GM23338 (cell line): ENCODE results near the gene NPW. TPM values are rescaled to one million over a fixed set of nuclear protein-coding genes. Genes with fewer than 3 reads are reported as not detected.

Experiments used
- ATAC-seq: fragments of 200-7000 bp; cut with Tn5 transposase; 3 replicates; pipeline ENCODE4 v1.9.1; 2020
- DNase-seq: peaks from one replicate; pipeline ENCODE4 v3.0.0-alpha.2; 2015; ENCODE audit warnings: low spot score
- H2AFZ ChIP-seq: fragments of 200-600 bp; sonication (generic); 2 replicates; pipeline ENCODE4 v1.8.0; 2016; ENCODE audit warnings: antibody characterized with exemption, mild to moderate bottlenecking, moderate library complexity
- H3F3A ChIP-seq: fragments of 200-600 bp; sonication (generic); replicated peaks from 2 replicates; pipeline ENCODE4 v1.8.0; 2017; ENCODE audit warnings: antibody characterized with exemption, mixed run types, low read depth
- H3K27ac ChIP-seq: fragments of 200-600 bp; sonication (generic); 2 replicates; pipeline ENCODE4 v1.6.1; 2016; ENCODE audit warnings: low read depth
- H3K27me3 ChIP-seq: fragments of 200-600 bp; sonication (generic); 2 replicates; pipeline ENCODE4 v1.8.0; 2016; ENCODE audit warnings: mild to moderate bottlenecking, mixed run types, moderate library complexity; ENCODE audit not compliant: insufficient read depth
- H3K36me3 ChIP-seq: fragments of 200-600 bp; sonication (generic); 2 replicates; pipeline ENCODE4 v1.8.0; 2016; ENCODE audit warnings: mild to moderate bottlenecking; ENCODE audit not compliant: insufficient read depth
- H3K4me1 ChIP-seq: fragments of 200-600 bp; sonication (generic); 2 replicates; pipeline ENCODE4 v1.8.0; 2016; ENCODE audit warnings: mild to moderate bottlenecking, moderate library complexity; ENCODE audit not compliant: insufficient read depth
- H3K4me2 ChIP-seq: fragments of 200-600 bp; sonication (generic); 2 replicates; pipeline ENCODE4 v1.7.1; 2017; ENCODE audit warnings: mixed run types
- H3K4me3 ChIP-seq: fragments of 200-600 bp; sonication (generic); 2 replicates; pipeline ENCODE4 v1.6.1; 2016; ENCODE audit warnings: mixed run types
- H3K79me2 ChIP-seq: fragments of 200-600 bp; sonication (generic); replicated peaks from 2 replicates; pipeline ENCODE4 v1.8.0; 2017; ENCODE audit warnings: mild to moderate bottlenecking; ENCODE audit not compliant: insufficient read depth
- H3K9me2 ChIP-seq: fragments of 200-600 bp; sonication (generic); 2 replicates; pipeline ENCODE4 v1.8.0; 2017; ENCODE audit not compliant: insufficient read depth
- H4K20me1 ChIP-seq: fragments of 200-600 bp; sonication (generic); replicated peaks from 2 replicates; pipeline ENCODE4 v1.8.0; 2017; ENCODE audit warnings: mild to moderate bottlenecking; ENCODE audit not compliant: insufficient read depth
- H3K27ac Mint-ChIP-seq: 2 replicates; pipeline ENCODE4 v1.8.0; 2020; ENCODE audit warnings: inconsistent platforms, mild to moderate bottlenecking, moderate library complexity, mixed read lengths
- H3K27me3 Mint-ChIP-seq: 3 replicates; pipeline ENCODE4 v1.8.0; 2022; ENCODE audit warnings: low read depth, mild to moderate bottlenecking, moderate library complexity, mixed read lengths, inconsistent platforms; ENCODE audit not compliant: insufficient read depth, poor library complexity
- H3K36me3 Mint-ChIP-seq: 3 replicates; pipeline ENCODE4 v1.8.0; 2021; ENCODE audit warnings: low read depth, mild to moderate bottlenecking, inconsistent platforms, moderate library complexity, mixed read lengths
- H3K4me1 Mint-ChIP-seq: 3 replicates; pipeline ENCODE4 v1.8.0; 2020; ENCODE audit warnings: mild to moderate bottlenecking, inconsistent platforms, mixed read lengths
- H3K4me3 Mint-ChIP-seq: 3 replicates; pipeline ENCODE4 v1.8.0; 2021; ENCODE audit warnings: moderate library complexity, mild to moderate bottlenecking, inconsistent platforms, mixed read lengths
- H3K9me3 Mint-ChIP-seq: 3 replicates; pipeline ENCODE4 v1.8.0; 2020; ENCODE audit warnings: moderate library complexity, mild to moderate bottlenecking, inconsistent platforms, mixed read lengths
- CREB1 ChIP-seq: fragments of 250-450 bp; sonication (Bioruptor Pico); IDR thresholded peaks from 2 replicates; pipeline ENCODE4 v1.5.0; 2020; ENCODE audit warnings: low read depth, mild to moderate bottlenecking, moderate library complexity
- ETS1 ChIP-seq: IDR thresholded peaks from 2 replicates; pipeline ENCODE4 v1.6.1; 2016; ENCODE audit warnings: antibody characterized with exemption
- EZH2 ChIP-seq: fragments of 200-600 bp; sonication (generic); IDR thresholded peaks from one replicate; pipeline ENCODE4 v1.8.0; 2017; ENCODE audit warnings: antibody characterized with exemption, mild to moderate bottlenecking, low read depth; ENCODE audit not compliant: unreplicated experiment
- EZH2phosphoT487 ChIP-seq: fragments of 200-600 bp; sonication (generic); IDR thresholded peaks from one replicate; pipeline ENCODE4 v1.8.1; 2018; ENCODE audit warnings: antibody characterized with exemption; ENCODE audit not compliant: unreplicated experiment
- JUNB ChIP-seq: IDR thresholded peaks from one replicate; pipeline ENCODE4 v1.6.1; 2016; ENCODE audit warnings: antibody characterized with exemption; ENCODE audit not compliant: unreplicated experiment
- NANOG ChIP-seq: IDR thresholded peaks from 2 replicates; pipeline ENCODE4 v1.6.1; 2016; ENCODE audit warnings: antibody characterized with exemption, borderline replicate concordance
- POLR2AphosphoS5 ChIP-seq: IDR thresholded peaks from 2 replicates; pipeline ENCODE4 v1.6.1; 2016; ENCODE audit warnings: antibody characterized with exemption, low read depth
- REST ChIP-seq: IDR thresholded peaks from one replicate; pipeline ENCODE4 v1.6.1; 2018; ENCODE audit warnings: antibody characterized with exemption; ENCODE audit not compliant: unreplicated experiment
- STAT1 ChIP-seq: IDR thresholded peaks from one replicate; pipeline ENCODE4 v1.6.1; 2016; ENCODE audit warnings: antibody characterized with exemption; ENCODE audit not compliant: unreplicated experiment
- ZNF331 ChIP-seq: fragments of 250-450 bp; sonication (Bioruptor Pico); IDR thresholded peaks from 2 replicates; pipeline ENCODE4 v1.5.0; 2020; ENCODE audit warnings: low read depth, mild to moderate bottlenecking, moderate library complexity
- polyA plus RNA-seq: library from polyadenylated mRNA; unstranded; fragments of >200 nt; fragmentation: Nextera tagmentation; extraction: Ambion mirVana; gene quantifications from 2 replicates; pipeline ENCODE4 v1.2.1, GENCODE V29; 2016
- total RNA-seq: library from RNA; depleted of rRNA; stranded (reverse); fragments of >200 nt; shearing (Covaris generic); gene quantifications from 2 replicates; pipeline ENCODE4 v1.2.3, GENCODE V29; 2014
- TF ChIP-seq, protein P1 (sequence below), 2 experiments: fragments of 200-600 bp in 1 of 2; sonication (generic) in 1 of 2; conservative IDR thresholded peaks; 2 replicates each; pipeline versions ENCODE4 v1.5.1 to v1.6.1; 2016 to 2017; ENCODE audit warnings: antibody characterized with exemption in 2 of 2, low read depth in 2 of 2, mild to moderate bottlenecking in 2 of 2, moderate library complexity in 1 of 2
- TF ChIP-seq, protein P2 (sequence below): fragments of 250-450 bp; sonication (Bioruptor Pico); IDR thresholded peaks from 2 replicates; pipeline ENCODE4 v1.5.0; 2020; ENCODE audit warnings: mild to moderate bottlenecking, moderate library complexity

NPW gene
- total and polyA plus RNA-seq, 2 experiments from 2014 or later: 4.5 to 37.6 TPM

DNA sequence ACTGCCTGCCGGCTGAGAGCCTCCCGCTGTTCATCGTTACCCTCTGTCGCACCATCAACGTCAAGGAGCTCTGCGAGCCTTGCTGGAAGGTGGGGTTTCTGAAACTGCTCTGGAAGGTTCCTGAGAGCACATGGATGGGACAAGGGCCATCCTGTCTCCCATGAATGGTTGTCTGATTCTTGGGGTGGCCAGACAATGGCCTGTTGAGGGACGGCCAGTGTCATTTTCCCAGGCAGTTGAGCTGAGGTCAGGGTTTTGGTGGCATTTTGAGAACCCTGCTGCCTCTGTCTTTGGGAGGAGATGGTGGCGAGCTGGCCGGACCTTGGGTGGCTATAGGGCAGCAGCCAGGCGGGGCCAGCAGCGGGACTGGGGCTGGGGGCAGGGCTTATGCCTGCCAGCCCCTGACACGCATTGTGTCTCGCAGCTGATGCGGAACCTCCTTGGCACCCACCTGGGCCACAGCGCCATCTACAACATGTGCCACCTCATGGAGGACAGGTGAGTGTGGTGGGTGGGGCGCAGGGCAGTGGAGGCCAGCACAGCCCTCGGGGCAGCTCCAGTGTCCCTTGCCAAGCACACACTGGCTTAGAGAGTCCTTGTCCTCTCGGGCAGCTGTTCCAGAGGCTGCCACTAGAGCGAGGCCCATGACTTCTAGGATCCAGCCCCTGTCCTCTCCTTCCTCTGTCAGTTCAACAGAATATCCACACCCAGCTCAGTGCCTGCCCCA, 37.3 kb downstream of the NPW start (continued):
- TF ChIP-seq REST (no peak), JUNB (no peak), POLR2AphosphoS5 (no peak), ZNF331 (CRISPR knock-in tag) (no peak), NANOG (no peak), EZH2 (no peak), CREB1 (CRISPR knock-in tag) (no peak)
- TF ChIP-seq, protein P1, sequence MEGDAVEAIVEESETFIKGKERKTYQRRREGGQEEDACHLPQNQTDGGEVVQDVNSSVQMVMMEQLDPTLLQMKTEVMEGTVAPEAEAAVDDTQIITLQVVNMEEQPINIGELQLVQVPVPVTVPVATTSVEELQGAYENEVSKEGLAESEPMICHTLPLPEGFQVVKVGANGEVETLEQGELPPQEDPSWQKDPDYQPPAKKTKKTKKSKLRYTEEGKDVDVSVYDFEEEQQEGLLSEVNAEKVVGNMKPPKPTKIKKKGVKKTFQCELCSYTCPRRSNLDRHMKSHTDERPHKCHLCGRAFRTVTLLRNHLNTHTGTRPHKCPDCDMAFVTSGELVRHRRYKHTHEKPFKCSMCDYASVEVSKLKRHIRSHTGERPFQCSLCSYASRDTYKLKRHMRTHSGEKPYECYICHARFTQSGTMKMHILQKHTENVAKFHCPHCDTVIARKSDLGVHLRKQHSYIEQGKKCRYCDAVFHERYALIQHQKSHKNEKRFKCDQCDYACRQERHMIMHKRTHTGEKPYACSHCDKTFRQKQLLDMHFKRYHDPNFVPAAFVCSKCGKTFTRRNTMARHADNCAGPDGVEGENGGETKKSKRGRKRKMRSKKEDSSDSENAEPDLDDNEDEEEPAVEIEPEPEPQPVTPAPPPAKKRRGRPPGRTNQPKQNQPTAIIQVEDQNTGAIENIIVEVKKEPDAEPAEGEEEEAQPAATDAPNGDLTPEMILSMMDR (conservative IDR thresholded peaks at IDR 0.05; ENCODE audit: low read depth in 2 of 2): no peak; a peak in 1 of 4 replicates

- Mint-ChIP-seq H3K27me3 (peaks cover 5% of the 10 kb centered on the region), H3K4me3 (no peak overlapping the region), H3K27ac (no peak overlapping the region), H3K36me3 (peaks cover 15% of the 10 kb centered on the region; the same call in 2 of the 3 replicates), H3K4me1 (no peaks in the 10 kb centered on the region), H3K9me3 (no peaks in the 10 kb centered on the region)
- Histone ChIP-seq H3K27ac (no peak overlapping the region), H4K20me1 (no peaks in the 10 kb centered on the region; the same call in 1 of the 2 replicates), H3F3A (no peaks in the 10 kb centered on the region), H2AFZ (no peak overlapping the region), H3K27me3 (no peaks in the 10 kb centered on the region), H3K4me3 (no peak overlapping the region), H3K36me3 (no peaks in the 10 kb centered on the region; the same call in 1 of the 2 replicates), H3K4me1 (no peaks in the 10 kb centered on the region), H3K79me2 (no peaks in the 10 kb centered on the region), H3K9me2 (no peaks in the 10 kb centered on the region), H3K4me2 (no peak overlapping the region)
- DNase-seq (no peak), ATAC-seq (no peak)
- TF ChIP-seq EZH2phosphoT487 (no peak), POLR2AphosphoS5 (no peak), ETS1 (no peak), STAT1 (no peak), NANOG (no peak), EZH2 (no peak)
- TF ChIP-seq, protein P2, sequence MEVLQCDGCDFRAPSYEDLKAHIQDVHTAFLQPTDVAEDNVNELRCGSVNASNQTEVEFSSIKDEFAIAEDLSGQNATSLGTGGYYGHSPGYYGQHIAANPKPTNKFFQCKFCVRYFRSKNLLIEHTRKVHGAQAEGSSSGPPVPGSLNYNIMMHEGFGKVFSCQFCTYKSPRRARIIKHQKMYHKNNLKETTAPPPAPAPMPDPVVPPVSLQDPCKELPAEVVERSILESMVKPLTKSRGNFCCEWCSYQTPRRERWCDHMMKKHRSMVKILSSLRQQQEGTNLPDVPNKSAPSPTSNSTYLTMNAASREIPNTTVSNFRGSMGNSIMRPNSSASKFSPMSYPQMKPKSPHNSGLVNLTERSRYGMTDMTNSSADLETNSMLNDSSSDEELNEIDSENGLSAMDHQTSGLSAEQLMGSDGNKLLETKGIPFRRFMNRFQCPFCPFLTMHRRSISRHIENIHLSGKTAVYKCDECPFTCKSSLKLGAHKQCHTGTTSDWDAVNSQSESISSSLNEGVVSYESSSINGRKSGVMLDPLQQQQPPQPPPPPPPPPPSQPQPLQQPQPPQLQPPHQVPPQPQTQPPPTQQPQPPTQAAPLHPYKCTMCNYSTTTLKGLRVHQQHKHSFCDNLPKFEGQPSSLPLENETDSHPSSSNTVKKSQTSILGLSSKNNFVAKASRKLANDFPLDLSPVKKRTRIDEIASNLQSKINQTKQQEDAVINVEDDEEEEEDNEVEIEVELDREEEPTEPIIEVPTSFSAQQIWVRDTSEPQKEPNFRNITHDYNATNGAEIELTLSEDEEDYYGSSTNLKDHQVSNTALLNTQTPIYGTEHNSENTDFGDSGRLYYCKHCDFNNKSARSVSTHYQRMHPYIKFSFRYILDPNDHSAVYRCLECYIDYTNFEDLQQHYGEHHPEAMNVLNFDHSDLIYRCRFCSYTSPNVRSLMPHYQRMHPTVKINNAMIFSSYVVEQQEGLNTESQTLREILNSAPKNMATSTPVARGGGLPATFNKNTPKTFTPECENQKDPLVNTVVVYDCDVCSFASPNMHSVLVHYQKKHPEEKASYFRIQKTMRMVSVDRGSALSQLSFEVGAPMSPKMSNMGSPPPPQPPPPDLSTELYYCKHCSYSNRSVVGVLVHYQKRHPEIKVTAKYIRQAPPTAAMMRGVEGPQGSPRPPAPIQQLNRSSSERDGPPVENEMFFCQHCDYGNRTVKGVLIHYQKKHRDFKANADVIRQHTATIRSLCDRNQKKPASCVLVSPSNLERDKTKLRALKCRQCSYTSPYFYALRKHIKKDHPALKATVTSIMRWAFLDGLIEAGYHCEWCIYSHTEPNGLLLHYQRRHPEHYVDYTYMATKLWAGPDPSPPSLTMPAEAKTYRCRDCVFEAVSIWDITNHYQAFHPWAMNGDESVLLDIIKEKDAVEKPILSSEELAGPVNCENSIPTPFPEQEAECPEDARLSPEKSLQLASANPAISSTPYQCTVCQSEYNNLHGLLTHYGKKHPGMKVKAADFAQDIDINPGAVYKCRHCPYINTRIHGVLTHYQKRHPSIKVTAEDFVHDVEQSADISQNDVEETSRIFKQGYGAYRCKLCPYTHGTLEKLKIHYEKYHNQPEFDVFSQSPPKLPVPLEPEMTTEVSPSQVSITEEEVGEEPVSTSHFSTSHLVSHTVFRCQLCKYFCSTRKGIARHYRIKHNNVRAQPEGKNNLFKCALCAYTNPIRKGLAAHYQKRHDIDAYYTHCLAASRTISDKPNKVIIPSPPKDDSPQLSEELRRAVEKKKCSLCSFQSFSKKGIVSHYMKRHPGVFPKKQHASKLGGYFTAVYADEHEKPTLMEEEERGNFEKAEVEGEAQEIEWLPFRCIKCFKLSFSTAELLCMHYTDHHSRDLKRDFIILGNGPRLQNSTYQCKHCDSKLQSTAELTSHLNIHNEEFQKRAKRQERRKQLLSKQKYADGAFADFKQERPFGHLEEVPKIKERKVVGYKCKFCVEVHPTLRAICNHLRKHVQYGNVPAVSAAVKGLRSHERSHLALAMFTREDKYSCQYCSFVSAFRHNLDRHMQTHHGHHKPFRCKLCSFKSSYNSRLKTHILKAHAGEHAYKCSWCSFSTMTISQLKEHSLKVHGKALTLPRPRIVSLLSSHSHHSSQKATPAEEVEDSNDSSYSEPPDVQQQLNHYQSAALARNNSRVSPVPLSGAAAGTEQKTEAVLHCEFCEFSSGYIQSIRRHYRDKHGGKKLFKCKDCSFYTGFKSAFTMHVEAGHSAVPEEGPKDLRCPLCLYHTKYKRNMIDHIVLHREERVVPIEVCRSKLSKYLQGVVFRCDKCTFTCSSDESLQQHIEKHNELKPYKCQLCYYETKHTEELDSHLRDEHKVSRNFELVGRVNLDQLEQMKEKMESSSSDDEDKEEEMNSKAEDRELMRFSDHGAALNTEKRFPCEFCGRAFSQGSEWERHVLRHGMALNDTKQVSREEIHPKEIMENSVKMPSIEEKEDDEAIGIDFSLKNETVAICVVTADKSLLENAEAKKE (CRISPR knock-in tag): no peak
Observed at GRCh38 chr16:2057438-2057837, 37.9 kb downstream of the NPW start.
